Stimulated activated CD8-positive, alpha-beta memory T cell treated with anti-CD3 and anti-CD28 coated beads, Interleukin-7, amount 100 ng/mL, for 1 hour (primary cell): ENCODE data around the gene NAXD.
"Not testable (repeated sequence)": the region's sequence is repeated elsewhere in the genome, so short reads cannot be mapped to it uniquely, and the experiment has no call there.

Experiments
- DNase-seq, 2 donors: peaks; one replicate each; pipeline ENCODE4 v3.0.0-alpha.2; 2020; ENCODE audit warnings: low read depth in 2 of 2

NAXD gene

GRCh38 chr13:110643768-110644421 is 28.6 kb downstream of the NAXD start:
- DNase-seq: no peak

GRCh38 chr13:110644892-110645521 is 29.7 kb downstream of the NAXD start:
- DNase-seq: peak in 1 of 2 donors; percentile 14

GRCh38 chr13:110645750-110646149 is 30.4 kb downstream of the NAXD start:
- DNase-seq: no peak

- DNase-seq: no peak
Observed at GRCh38 chr13:110646442-110647364, 31.4 kb downstream of the NAXD start.

GRCh38 chr13:110647365-110647737 is 32.0 kb downstream of the NAXD start:
- DNase-seq: no peak

- DNase-seq: no peak
Observed at GRCh38 chr13:110648146-110648819, 32.9 kb downstream of the NAXD start.

GRCh38 chr13:110648848-110649421 is 33.6 kb downstream of the NAXD start:
- DNase-seq: no peak

- no peak for DNase-seq
Observed at GRCh38 chr13:110649551-110649950, 34.2 kb downstream of the NAXD start.

- DNase-seq: no peak
Observed at GRCh38 chr13:110650436-110650835, 35.1 kb downstream of the NAXD start.

GRCh38 chr13:110651271-110651670 is 35.9 kb downstream of the NAXD start:
- DNase-seq: no peak

- no peak for DNase-seq
Observed at GRCh38 chr13:110651726-110652230, 36.4 kb downstream of the NAXD start.

- DNase-seq: no peak
Observed at GRCh38 chr13:110652231-110652730, 36.9 kb downstream of the NAXD start.

GRCh38 chr13:110652764-110653163 is 37.4 kb downstream of the NAXD start:
- no peak for DNase-seq

- no peak for DNase-seq
Observed at GRCh38 chr13:110653271-110653670, 37.9 kb downstream of the NAXD start.

GRCh38 chr13:110653851-110654250 is 38.5 kb downstream of the NAXD start:
- DNase-seq: no peak

GRCh38 chr13:110657196-110657595 is 41.9 kb downstream of the NAXD start:
- no peak for DNase-seq

- not testable (repeated sequence) for DNase-seq
Observed at GRCh38 chr13:110658218-110658911, 43.0 kb downstream of the NAXD start.

- no peak for DNase-seq
Observed at GRCh38 chr13:110661256-110661655, 45.9 kb downstream of the NAXD start.

- DNase-seq: no peak
Observed at GRCh38 chr13:110662091-110662490, 46.7 kb downstream of the NAXD start.

- no peak for DNase-seq
Observed at GRCh38 chr13:110662777-110663443, 47.6 kb downstream of the NAXD start.
